HCEC 1CT (cell line): ENCODE results near the gene EFCAB5.
"Not testable (repeated sequence)": the region's sequence is repeated elsewhere in the genome, so short reads cannot be mapped to it uniquely, and the experiment has no call there.

Experiments used
- DNase-seq: peaks from one replicate; pipeline ENCODE4 v3.0.0-alpha.2; 2017

The EFCAB5 gene

DNA sequence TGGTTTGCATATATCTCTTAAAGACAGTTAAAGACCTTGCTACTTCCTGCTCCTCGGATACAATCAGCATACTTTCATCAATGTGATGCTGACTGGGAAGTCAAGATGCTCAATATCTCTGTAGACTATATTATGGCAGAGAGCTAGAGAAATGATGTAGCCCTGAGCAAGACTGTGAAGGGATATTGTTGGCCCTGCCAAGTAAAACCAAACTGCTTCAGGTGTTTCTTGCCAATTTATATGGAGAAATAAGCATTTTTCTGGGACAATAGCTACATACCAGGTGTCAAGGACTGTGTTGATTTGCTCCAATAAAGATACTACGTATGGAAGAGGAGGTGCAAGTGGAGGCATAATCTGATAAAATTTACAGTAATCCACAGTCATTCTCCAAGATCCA, 4.7 kb upstream of the EFCAB5 start:
- DNase-seq = no peak

GRCh38 chr17:29945281-29945680, 3.8 kb downstream of the EFCAB5 start:
- DNase-seq = no peak

GRCh38 chr17:29948448-29949215, 7.2 kb downstream of the EFCAB5 start:
- DNase-seq = no peak

DNA sequence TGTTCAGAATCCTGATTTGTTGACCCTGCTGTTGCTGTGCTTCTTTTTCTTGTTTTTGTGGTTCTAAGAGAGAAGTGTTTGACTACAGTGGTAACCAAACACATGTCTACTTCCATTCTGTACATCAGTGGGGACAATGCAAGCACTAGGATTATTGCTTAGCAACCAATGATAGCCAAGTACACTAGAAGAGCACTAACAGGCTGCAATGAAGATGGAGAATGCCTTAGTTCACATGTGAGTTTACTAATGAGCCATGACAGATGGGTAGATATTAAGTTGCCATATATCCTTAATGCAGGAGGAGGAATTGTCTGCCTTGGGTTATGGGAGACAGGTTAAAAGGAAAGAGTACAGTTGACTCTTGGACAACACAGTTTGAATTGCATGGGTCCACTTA, 8.3 kb downstream of the EFCAB5 start:
- DNase-seq = no peak

DNA sequence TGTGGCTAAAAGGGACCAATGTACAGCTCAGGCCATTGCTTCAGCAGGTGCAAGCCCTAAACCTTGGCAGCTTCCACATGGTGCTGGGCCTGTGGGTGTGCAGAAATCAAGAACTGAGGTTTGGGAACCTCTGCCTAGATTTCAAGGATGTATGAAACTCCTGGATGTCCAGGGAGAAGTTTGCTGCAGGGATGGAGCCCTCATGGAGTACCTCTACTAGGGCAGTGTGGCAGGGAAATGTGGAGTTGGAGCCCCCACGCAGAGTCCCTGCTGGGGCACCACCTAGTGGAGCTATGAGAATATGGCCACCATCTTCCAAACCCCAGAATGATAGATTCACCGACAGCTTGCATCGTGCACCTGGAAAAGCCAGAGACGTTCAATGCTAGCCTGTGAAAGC, 13.0 kb downstream of the EFCAB5 start:
- no peak for DNase-seq

- no peak for DNase-seq
Observed at GRCh38 chr17:29956225-29956624, 14.8 kb downstream of the EFCAB5 start.

GRCh38 chr17:29957488-29957887, 16.1 kb downstream of the EFCAB5 start:
- DNase-seq = not testable (repeated sequence)

DNA sequence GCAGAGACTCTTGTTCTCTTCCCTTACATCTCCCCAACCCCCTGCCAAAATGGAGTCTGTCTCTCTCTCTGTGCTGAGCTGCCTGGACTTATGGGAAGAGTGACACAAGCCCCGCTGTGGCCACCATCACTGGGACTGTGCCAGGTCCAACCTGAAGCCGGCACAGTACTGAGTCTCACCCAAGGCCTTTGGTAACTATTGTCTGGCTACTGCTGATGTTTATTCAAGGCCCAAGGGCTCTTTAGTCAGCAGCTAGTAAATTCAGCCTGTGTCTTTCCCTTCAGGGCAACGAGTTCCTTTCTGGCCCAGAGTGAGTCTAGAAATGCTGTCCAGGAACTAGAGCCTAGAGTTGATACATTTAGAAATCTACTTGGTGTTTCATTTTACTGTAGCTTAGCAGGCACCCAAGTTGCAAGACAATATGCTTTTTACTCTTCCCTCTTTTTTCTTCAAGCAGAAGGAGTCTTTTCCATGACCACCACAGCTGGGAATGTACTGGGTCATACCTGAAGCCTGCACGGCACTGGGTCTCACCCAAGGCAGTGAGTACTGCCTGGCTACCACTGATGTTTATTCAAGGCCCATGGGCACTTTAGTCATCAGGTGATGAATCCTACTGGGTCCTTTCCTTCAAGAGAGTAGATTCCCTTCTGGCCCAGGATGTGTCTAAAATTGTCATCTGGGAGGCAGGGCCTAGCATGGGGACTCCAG, 17.7 kb downstream of the EFCAB5 start:
- DNase-seq = no peak

DNA sequence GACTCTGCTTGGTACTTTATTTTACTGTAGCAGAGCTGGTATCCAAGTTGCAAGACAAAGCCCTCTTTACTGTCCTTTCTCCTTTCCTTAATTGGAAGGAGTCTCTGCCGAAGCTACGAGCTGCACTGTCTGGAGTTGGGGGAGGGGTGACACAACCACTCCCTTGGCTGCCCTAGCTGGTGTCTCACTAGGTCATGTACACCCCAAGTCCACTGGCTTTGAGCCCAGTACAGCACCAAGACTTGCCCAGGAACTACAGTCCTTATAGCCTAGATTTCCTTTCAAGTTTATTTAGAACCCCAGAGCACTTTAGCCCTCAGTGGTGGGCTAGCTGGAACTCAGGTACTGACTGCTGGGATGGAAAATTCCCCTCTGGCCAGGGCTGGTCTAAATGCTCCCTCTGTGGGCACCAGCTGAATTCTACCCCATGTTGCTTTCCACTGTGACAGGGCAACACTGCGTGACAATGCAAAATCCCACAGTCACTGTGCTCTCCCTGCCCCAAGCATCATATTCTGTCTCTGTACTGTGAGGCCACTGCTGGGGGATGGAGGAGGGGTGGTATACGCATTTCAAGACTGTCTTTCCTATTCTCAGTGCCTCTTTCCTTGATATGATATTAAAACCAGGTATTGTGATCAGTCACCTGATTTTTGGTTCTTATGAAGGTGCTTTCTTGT, 18.4 kb downstream of the EFCAB5 start:
- no peak for DNase-seq

GRCh38 chr17:29962656-29963055, 21.2 kb downstream of the EFCAB5 start:
- DNase-seq = peak; percentile 7

DNA sequence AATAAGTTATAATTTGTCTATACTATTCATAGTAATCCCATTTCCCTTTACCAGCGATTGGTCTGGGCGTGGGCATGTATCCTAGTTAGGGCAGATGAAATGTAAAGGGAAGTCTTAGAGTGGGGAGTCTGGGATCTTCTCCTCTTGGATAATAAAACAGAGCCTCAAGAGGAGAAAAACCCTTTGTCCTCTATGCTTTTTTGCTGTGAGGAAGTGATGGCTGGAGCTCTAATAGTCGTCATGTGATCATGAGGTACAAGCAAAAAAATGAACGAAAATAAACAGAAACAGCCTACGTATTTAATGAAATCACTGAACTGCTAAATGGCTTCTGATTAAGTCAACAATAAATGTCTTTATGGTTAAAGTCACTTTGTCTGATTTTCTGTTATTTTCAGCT, 26.8 kb downstream of the EFCAB5 start:
- DNase-seq = no peak

DNA sequence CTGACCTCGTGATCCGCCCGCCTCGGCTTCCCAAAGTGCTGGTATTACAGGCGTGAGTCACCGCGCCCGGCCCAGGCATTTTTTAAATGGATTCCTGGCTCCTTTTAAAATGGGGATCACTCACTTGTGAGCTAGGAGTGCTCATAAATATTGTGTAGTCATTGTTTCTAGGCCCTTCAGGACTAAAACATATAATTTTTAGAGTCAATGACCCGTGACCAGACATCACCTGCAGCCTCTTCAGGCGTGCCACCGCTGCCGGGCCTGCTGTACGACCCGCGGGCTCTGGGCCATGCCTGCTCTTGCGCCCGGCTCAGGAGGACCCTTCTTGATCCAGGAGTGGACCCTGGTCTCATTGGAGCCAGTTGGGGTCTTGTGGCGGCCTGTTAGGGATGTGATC, 30.8 kb downstream of the EFCAB5 start:
- DNase-seq = no peak

- no peak for DNase-seq
Observed at GRCh38 chr17:29973005-29973404, 31.6 kb downstream of the EFCAB5 start.

GRCh38 chr17:29977836-29978235, 36.4 kb downstream of the EFCAB5 start:
- DNase-seq = peak; percentile 23

GRCh38 chr17:29980261-29980660, 38.8 kb downstream of the EFCAB5 start:
- no peak for DNase-seq

GRCh38 chr17:29982991-29983653, 41.7 kb downstream of the EFCAB5 start:
- no peak for DNase-seq

DNA sequence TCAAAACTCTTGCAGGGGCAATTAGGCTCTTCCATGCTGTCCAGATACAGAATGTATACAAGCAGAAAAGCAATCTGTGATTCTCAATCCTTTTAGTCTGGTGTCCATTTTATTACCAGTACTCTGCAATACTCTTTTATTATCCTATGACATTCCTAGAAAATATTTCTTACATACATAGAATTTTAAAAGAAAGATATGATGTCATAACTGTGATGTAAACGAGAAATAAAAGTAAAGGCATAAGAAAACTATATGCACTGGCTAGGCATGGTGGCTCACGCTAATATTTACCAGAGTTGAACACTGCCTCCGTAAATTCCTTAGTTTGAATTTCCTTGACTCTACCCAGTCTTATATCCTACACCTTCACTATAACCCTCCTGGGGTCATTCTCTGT, 55.0 kb downstream of the EFCAB5 start:
- no peak for DNase-seq

GRCh38 chr17:30000001-30000754, 58.7 kb downstream of the EFCAB5 start:
- DNase-seq = no peak

DNA sequence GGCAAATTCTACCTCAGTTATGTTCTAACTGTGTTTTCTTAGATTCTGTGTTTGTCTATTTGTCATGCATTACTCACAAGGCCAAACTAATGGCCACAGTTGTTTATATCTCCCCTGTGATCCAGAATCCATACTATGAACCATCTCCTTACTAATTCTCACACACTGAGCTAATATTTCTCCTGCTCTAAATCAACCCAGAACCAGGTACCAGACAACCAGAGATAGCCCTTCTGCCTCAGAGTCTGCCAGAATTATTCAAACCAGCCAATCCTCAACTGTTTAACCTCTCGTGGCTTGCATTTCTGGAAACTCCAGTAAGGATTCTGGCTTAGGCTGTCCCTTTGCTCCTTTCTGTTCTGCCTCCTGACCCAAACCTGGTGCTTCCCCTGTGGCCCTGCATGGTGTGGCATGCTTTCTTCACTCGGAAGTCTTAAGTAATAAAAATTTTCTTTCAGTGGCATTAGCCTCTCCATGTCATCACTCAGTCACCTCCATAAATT, 59.4 kb downstream of the EFCAB5 start:
- peak; percentile 60 for DNase-seq

DNA sequence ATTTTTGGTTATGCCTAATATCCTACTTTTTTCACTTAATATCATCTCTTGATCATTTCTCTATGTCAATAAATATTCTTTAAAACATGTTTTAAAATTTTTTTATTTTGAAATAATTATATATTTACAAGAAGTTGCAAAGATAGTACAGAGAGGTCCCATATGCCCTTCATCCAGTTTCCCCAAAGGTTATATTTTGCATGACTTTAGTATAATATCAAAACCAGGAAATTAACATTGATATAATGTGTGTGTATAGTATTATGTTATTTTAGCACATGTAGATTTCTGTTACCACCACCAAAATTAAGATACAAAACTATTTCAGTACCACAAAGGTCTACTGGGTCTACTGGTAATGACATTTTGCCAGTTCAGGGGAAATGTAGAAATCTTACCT, 60.7 kb downstream of the EFCAB5 start:
- DNase-seq = no peak

DNA sequence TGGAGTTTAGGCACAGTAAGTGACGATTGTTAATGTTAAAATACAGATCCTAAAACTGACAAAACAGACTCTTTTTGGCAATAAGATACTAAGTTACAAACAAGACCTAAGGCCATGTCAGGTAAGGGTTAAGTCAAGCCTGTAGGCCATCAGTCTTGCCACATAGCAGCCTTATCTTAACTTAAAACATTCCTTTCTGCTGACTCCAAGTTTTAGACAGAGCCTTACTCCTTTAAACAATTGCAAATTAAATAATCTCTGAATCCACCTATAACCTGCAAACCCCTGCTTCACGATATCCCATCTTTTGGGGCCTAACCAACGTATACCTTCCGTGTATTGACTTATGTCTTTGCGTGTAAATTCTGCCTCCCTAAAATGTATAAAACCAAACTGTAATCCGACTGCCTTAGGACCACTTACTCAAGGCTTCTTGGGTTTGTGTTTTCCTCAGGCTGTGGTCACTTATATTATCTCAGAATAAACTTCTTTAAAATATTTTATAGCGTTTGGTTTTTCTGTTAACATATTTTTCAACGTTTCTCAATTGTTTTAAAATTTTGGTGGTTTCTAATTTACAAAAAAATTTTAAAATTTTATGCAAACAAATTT, 64.4 kb downstream of the EFCAB5 start:
- no peak for DNase-seq

DNA sequence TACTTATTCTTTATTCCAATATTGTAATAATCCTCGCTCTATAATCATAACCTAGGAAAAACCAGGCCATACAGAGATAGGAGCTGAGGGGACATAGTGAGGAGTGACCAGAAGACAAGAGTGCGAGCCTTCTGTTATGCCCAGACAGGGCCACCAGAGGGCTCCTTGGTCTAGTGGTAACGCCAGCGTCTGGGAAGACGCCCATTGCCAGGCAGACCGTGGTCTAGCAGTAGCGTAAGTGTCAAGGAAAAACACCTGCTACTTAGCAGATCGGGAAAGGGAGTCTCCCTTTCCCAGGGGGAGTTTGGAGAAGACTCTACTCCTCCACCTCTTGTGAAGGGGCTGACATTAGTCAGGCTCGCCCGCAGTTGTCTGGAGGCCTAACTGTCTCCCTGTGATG, 70.5 kb downstream of the EFCAB5 start:
- not testable (repeated sequence) for DNase-seq
